Caki2 (cell line): ENCODE results near the gene HLCS. TPM values are rescaled to one million over a fixed set of nuclear protein-coding genes. Genes with fewer than 3 reads are reported as not detected.

Experiments
- DNase-seq: peaks from one replicate; pipeline ENCODE4 v3.0.0-alpha.2; 2015; ENCODE audit warnings: low read depth
- in situ Hi-C: cut with HindIII; loops from 2 replicates; pipeline ENCODE4 v1.10.0; 2016; ENCODE audit warnings: low sequenced_read_pairs, low pct_unique_long_range_greater_than_20kb, mixed read lengths
- total RNA-seq: library from RNA; depleted of rRNA; stranded (reverse); fragments of >200 nt; shearing (Covaris generic); gene quantifications from 2 replicates; pipeline ENCODE4 v1.2.3, GENCODE V29; 2014; ENCODE audit warnings: low replicate concordance

Gene HLCS
- total RNA-seq, 1 experiment from 2014 or later: 10.4 TPM

DNA sequence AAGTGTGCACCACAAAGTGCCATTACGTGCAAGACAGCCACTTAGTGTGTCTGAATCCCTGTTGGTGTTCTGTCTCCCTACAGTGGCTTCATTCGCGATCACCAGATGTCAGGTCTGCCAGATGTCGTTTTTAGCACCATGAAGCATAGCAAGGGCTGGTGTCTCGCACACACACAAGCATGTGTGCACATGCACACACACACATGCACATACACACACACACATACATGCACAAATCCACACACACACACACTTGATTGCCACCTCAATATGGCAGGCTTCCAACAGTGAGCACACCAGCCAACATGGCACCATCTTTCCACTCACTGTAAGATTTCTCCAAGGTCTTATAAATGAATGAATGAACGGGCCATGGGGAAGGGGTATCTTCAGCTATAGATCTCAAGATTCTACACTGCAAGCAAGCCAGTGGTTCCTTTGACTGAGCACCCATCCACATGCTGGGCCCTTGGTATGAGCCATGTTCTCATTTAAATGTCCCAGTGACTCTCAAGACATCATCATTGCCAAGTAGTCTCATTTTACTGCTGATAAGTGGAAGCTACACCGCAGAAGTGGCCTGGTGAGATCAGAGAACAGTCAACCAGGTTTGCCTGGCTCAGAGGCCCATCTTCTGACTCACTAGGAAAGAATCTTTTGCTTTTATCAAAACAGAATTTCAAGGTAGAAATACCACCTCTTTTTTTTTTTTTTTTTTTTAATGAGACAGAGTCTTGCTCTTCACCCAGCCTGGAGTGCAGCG lies 182.7 kb downstream of the HLCS start:
- peak; percentile 92 for DNase-seq
- in situ Hi-C loops: no loop called here

GRCh38 chr21:36780861-36781260 lies 185.6 kb downstream of the HLCS start:
- DNase-seq: no peak
- in situ Hi-C loops: no loop called here

DNA sequence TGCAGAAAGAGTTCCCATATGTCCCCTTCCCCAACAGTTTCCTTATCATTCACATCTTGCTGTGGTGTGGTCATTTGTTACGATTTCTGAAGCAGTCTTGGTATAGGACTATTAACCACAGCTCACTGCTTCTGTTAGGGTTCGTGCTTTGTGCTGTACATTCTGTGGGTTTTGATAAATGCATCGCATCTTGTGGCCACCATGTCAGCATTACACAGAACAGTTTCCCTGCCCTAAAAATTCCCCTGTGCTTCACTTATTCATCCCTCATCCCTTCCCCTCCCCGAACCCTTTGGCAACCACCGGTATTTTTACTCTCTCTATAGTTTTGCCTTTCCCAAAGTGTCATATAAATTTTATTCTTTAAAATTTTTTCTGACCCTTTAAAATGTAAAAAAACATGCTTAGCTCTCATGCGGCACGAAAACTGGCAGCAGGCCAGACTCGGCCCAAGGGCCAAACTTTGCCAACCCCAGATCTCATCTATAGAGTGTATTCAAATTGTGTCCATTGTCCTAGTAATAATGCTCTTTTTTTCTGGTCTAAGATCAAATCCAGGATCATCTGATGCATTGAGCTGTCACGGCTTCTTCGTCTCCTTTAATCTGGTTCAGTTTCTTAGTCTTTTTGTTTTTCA lies 189.4 kb downstream of the HLCS start:
- in situ Hi-C loops: no loop called here
- DNase-seq: no peak

DNA sequence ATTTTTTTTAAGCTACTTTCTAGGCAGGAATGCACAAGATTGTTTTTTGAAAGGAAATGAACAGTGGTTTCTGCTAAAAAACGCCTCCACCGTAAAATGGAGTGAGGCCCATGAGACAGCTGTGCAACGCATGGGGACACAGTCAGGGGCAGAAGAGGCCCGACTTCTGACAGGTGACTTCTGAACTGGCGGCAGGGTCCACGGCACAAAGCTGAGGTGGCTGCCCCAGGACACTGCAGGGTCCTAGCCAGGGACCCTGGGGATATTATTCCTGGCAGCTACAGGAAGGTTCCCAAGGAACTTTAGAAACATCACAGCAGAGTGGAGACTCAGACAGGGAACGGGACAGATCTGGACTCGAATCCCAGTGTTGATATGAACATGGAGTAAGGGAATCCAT lies 192.5 kb downstream of the HLCS start:
- DNase-seq: no peak
- in situ Hi-C loops: no loop called here

DNA sequence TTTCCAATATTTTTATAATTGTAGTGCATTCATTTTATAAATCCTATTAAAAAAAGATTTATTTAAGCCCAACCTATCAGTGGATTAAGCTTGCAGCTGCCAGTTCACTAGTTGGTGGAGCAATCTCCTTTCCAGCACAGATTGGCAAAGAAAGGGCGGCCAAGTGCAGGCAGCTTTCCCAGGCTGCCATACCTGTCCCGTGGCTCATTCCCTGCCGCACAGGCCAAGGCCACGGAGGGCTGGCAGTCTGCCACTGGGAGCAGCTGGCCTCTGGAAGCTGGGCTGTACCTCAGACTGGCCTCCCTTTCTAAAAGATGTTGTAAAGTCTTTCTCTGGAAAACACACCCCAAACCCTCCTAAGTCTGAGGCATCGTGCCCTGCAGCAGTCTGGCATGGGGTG lies 193.4 kb downstream of the HLCS start:
- DNase-seq: no peak
- in situ Hi-C loops: no loop called here

DNA sequence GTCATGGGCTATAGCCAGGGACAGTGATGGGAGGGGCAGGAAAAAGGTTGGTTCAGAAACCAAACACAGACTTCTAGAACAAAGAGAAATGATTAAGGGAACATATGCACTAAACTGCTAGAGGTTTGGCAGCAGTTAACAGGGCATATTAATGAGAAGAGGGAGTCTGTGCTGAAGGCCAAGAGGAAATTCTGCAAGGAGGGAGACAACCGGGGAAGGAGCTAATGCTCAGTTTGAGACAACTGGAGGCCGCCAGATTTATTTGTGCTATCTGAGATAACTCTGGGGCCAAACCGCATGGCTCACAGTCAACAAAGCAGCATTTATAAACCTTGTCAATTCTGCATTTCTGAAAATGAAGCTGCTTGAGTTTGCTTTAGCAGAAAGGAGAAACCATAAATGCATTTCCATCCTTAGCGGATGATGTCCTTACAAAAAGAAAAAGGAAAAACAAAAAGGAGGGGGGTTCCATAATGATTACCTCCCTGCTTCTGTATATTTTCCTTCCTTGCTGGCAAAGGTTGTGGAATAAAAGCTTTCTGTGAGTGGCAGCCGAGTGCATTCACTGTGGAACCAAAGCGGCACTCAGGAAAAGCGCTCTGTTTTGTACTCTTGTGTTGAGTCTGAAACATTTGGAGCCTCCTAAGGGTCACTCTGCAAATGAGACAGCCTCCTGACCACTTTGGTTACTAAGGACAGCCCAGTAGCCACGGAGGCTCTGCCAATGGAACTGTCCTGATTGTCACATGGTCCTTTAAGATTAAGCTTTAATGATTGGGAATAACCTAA lies 197.2 kb downstream of the HLCS start:
- no peak for DNase-seq
- in situ Hi-C loops: no loop called here

GRCh38 chr21:36768496-36768895 lies 198.0 kb downstream of the HLCS start:
- no peak for DNase-seq
- in situ Hi-C loops: no loop called here

GRCh38 chr21:36767096-36767495 lies 199.4 kb downstream of the HLCS start:
- in situ Hi-C loops: no loop called here
- DNase-seq: no peak

GRCh38 chr21:36766511-36766910 lies 200.0 kb downstream of the HLCS start:
- no peak for DNase-seq
- in situ Hi-C loops: no loop called here

GRCh38 chr21:36765229-36765628 lies 201.2 kb downstream of the HLCS start:
- in situ Hi-C loops: no loop called here
- no peak for DNase-seq

- no peak for DNase-seq
- in situ Hi-C loops: no loop called here
Measured at GRCh38 chr21:36763305-36763704, 203.2 kb downstream of the HLCS start.

DNA sequence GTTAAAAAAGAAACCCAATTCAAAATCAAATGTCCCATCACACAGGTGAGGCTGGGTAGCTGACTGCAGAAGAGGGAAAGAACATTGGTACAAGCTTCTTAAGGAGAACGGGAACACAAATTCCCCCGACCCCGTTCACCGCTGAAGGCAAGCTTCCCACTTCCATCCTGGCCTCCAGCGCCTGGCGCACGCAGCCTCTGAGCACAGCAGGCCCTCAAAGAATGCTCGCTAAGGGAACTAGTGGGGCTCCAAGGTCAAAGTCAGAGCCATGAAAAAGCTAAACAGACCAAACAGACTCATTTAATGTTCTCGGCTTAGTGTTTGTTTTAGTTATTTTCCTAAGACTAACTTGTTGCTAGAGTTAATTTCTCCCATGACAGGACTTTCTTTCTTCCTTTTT lies 203.8 kb downstream of the HLCS start:
- DNase-seq: no peak
- in situ Hi-C loops: no loop called here

GRCh38 chr21:36761685-36762084 lies 204.8 kb downstream of the HLCS start:
- DNase-seq: no peak
- in situ Hi-C loops: no loop called here

GRCh38 chr21:36759348-36760083 lies 207.0 kb downstream of the HLCS start:
- no peak for DNase-seq
- in situ Hi-C loops: no loop called here

DNA sequence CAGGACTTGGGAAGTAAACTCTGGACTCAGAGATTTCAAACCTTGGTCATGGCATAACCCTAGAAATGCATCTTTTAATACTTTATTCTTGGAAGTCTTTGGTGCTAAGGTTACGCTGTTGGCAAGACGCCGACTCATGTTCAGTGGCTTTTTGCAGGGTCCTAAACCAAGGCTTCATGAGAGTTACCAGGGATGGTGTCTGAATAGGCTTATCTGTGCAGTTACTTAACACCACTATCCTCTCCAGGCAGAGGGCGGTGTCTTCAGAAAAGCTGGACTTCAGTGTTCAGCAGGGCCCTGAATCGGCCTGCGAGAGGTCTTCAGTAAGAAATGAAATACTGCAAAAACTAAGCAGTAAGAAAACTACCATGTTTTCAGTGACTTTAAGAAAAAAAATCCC lies 209.3 kb downstream of the HLCS start:
- no peak for DNase-seq
- in situ Hi-C loops: no loop called here

DNA sequence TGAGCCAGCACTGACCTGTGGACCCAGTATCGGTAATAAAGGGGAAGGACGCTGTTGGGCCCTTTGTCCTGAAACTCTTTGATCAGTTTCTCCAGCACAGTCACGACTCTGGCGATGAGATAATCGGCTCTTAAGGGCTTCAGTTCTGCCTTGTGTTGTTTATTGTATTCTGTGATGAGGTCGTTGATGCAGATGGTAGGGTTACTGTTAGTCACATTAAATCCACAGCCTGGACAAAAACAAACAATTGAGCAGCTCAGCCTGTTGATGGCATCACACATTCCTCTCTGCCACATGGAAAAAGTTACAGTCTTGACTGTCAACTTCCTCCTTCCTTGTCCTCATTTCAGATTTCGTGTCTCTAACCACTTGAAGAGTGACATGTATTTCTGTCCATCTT lies 209.9 kb downstream of the HLCS start:
- DNase-seq: peak; percentile 62
- in situ Hi-C loops: no loop called here

- DNase-seq: no peak
- in situ Hi-C loops: no loop called here
Measured at GRCh38 chr21:36754241-36754898, 212.1 kb downstream of the HLCS start.

- in situ Hi-C loops: no loop called here
- DNase-seq: peak; percentile 61
Measured at GRCh38 chr21:36753556-36753955, 212.9 kb downstream of the HLCS start.
